Smooth muscle cell (in vitro differentiated cells): ENCODE data around the gene RHBDD1. TPM values are rescaled to one million over a fixed set of nuclear protein-coding genes. Genes with fewer than 3 reads are reported as not detected.

Experiments
- DNase-seq: peaks from one replicate; lab custom pipeline; 2025; ENCODE audit not compliant: unreplicated experiment; lab: John Stamatoyannopoulos, UW
- H2AFZ ChIP-seq: fragments of 200-600 bp; sonication (generic); 2 replicates; pipeline ENCODE4 v1.6.0; 2016; ENCODE audit warnings: antibody characterized with exemption, low read depth, mild to moderate bottlenecking
- H3F3A ChIP-seq: fragments of 200-600 bp; sonication (generic); 2 replicates; pipeline ENCODE4 v1.6.0; 2017; ENCODE audit warnings: antibody characterized with exemption, low read depth
- H3K27ac ChIP-seq: fragments of 200-600 bp; sonication (generic); 2 replicates; pipeline ENCODE4 v1.5.1; 2016; ENCODE audit warnings: low read depth, mild to moderate bottlenecking
- H3K27me3 ChIP-seq: fragments of 200-600 bp; sonication (generic); 2 replicates; pipeline ENCODE4 v1.6.1; 2016; ENCODE audit warnings: low read depth, mild to moderate bottlenecking
- H3K36me3 ChIP-seq: fragments of 200-600 bp; sonication (generic); 2 replicates; pipeline ENCODE4 v1.5.1; 2016; ENCODE audit warnings: low read depth
- H3K4me1 ChIP-seq: fragments of 200-600 bp; sonication (generic); 2 replicates; pipeline ENCODE4 v1.5.1; 2016; ENCODE audit warnings: low read depth
- H3K4me2 ChIP-seq: fragments of 200-600 bp; sonication (generic); 2 replicates; pipeline ENCODE4 v1.6.0; 2016; ENCODE audit warnings: mild to moderate bottlenecking
- H3K4me3 ChIP-seq: fragments of 200-600 bp; sonication (generic); 2 replicates; pipeline ENCODE4 v1.5.1; 2016; ENCODE audit warnings: mild to moderate bottlenecking
- H3K79me2 ChIP-seq: fragments of 200-600 bp; sonication (generic); 2 replicates; pipeline ENCODE4 v1.6.0; 2016; ENCODE audit warnings: low read depth, mild to moderate bottlenecking
- H3K9ac ChIP-seq: fragments of 200-600 bp; sonication (generic); 2 replicates; pipeline ENCODE4 v1.6.0; 2016; ENCODE audit warnings: low read depth
- H3K9me3 ChIP-seq: fragments of 200-600 bp; sonication (generic); replicated peaks from 2 replicates; pipeline ENCODE4 v1.5.1; 2016; ENCODE audit warnings: low read depth
- H4K20me1 ChIP-seq: fragments of 200-600 bp; sonication (generic); 2 replicates; pipeline ENCODE4 v1.6.0; 2016; ENCODE audit warnings: low read depth
- WGBS: methylation state at CpG from one replicate; pipeline ENCODE4 v1.1.7; 2016; ENCODE audit warnings: low lambda C conversion rate; 5-methylcytosine and 5-hydroxymethylcytosine counted together
- polyA plus RNA-seq: library from polyadenylated mRNA; unstranded; fragments of >200 nt; fragmentation: Nextera tagmentation; extraction: Ambion mirVana; gene quantifications from 2 replicates; pipeline ENCODE4 v1.2.1, GENCODE V29; 2016
- total RNA-seq: library from RNA; depleted of rRNA; stranded (reverse); fragments of >200 nt; gene quantifications from 2 replicates; pipeline ENCODE4 v1.2.3, GENCODE V29; 2014
- TF ChIP-seq, protein P1 (sequence below): fragments of 200-600 bp; sonication (generic); IDR thresholded peaks from 2 replicates; pipeline ENCODE4 v1.5.1; 2017; ENCODE audit warnings: borderline replicate concordance, mild to moderate bottlenecking, antibody characterized with exemption; ENCODE audit not compliant: insufficient read depth, poor library complexity, severe bottlenecking

Gene RHBDD1
- total and polyA plus RNA-seq, 2 experiments from 2014 or later, result 11.3 to 20.7 TPM

GRCh38 chr2:226790011-226790410 is 45.8 kb upstream of the RHBDD1 start:
- Histone ChIP-seq H3K4me1 (peaks cover 22% of the 10 kb centered on the region), H4K20me1 (peaks cover 29% of the 10 kb centered on the region), H3K9ac (no peak overlapping the region), H3K9me3 (no peaks in the 10 kb centered on the region), H3K4me3 (no peak overlapping the region), H3K27ac (no peak overlapping the region), H3K36me3 (no peaks in the 10 kb centered on the region), H3K79me2 (peaks cover 88% of the 10 kb centered on the region), H3K4me2 (no peak overlapping the region), H3K27me3 (no peaks in the 10 kb centered on the region), H3F3A (no peaks in the 10 kb centered on the region), H2AFZ (no peak overlapping the region)
- DNase-seq, result no peak
- TF ChIP-seq, protein P1, sequence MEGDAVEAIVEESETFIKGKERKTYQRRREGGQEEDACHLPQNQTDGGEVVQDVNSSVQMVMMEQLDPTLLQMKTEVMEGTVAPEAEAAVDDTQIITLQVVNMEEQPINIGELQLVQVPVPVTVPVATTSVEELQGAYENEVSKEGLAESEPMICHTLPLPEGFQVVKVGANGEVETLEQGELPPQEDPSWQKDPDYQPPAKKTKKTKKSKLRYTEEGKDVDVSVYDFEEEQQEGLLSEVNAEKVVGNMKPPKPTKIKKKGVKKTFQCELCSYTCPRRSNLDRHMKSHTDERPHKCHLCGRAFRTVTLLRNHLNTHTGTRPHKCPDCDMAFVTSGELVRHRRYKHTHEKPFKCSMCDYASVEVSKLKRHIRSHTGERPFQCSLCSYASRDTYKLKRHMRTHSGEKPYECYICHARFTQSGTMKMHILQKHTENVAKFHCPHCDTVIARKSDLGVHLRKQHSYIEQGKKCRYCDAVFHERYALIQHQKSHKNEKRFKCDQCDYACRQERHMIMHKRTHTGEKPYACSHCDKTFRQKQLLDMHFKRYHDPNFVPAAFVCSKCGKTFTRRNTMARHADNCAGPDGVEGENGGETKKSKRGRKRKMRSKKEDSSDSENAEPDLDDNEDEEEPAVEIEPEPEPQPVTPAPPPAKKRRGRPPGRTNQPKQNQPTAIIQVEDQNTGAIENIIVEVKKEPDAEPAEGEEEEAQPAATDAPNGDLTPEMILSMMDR, result no peak
- 46% methylated on average over 1 of the region's 1 CpG for WGBS

- H3K4me1 ChIP-seq, result peaks cover 26% of the 10 kb centered on the region
- H3K9ac ChIP-seq, result no peak overlapping the region
- no peaks in the 10 kb centered on the region for H3K36me3 ChIP-seq
- H2AFZ ChIP-seq, result no peak overlapping the region
- H3K27ac ChIP-seq, result peak overlapping the region; percentile 76
- no peaks in the 10 kb centered on the region for H3F3A ChIP-seq
- peaks cover 89% of the 10 kb centered on the region for H3K79me2 ChIP-seq
- peak overlapping the region; percentile 77 for H3K4me3 ChIP-seq
- H4K20me1 ChIP-seq, result peaks cover 34% of the 10 kb centered on the region
- peak overlapping the region; percentile 90 for H3K4me2 ChIP-seq
- TF ChIP-seq, protein P1, result no peak
- H3K27me3 ChIP-seq, result no peaks in the 10 kb centered on the region
- H3K9me3 ChIP-seq, result no peaks in the 10 kb centered on the region
- WGBS, result 95% methylated on average over 2 of the region's 2 CpGs
- no peak for DNase-seq
Measured at GRCh38 chr2:226790431-226790830, 45.4 kb upstream of the RHBDD1 start.

DNA sequence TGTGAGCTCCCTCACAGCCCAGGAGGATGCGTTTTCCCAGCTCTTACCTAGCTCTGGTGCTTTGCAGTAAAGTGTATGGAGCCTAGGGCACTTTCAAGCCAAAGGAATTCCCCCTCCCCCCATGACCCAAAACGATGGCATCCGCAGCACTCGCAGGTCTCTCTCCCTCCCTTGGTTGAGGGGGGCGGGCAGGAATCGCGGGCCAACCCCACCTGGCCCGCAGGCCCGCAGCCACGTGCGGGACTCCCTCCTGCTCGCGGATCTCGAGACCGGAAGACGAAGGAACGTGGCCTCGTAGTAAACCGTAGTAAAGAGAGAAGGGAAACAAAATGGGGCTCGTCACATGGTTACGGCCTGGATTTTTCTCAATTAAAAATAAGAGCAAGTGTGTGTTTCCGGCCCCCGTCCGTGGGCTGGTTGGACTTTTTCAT is 44.8 kb upstream of the RHBDD1 start:
- DNase-seq, result no peak
- H3K4me3 ChIP-seq, result peak overlapping the region; percentile 77
- no peaks in the 10 kb centered on the region for H3K36me3 ChIP-seq
- peak overlapping the region; percentile 90 for H3K4me2 ChIP-seq
- 3% methylated on average over 24 of the region's 24 CpGs for WGBS
- TF ChIP-seq, protein P1, result no peak
- peak overlapping the region; percentile 80 for H3K9ac ChIP-seq
- peak overlapping the region; percentile 86 for H2AFZ ChIP-seq
- H4K20me1 ChIP-seq, result peaks cover 40% of the 10 kb centered on the region
- peaks cover 93% of the 10 kb centered on the region for H3K79me2 ChIP-seq
- peaks cover 26% of the 10 kb centered on the region for H3K4me1 ChIP-seq
- no peaks in the 10 kb centered on the region for H3K9me3 ChIP-seq
- peak overlapping the region; percentile 76 for H3K27ac ChIP-seq
- no peaks in the 10 kb centered on the region for H3F3A ChIP-seq
- H3K27me3 ChIP-seq, result no peaks in the 10 kb centered on the region

DNA sequence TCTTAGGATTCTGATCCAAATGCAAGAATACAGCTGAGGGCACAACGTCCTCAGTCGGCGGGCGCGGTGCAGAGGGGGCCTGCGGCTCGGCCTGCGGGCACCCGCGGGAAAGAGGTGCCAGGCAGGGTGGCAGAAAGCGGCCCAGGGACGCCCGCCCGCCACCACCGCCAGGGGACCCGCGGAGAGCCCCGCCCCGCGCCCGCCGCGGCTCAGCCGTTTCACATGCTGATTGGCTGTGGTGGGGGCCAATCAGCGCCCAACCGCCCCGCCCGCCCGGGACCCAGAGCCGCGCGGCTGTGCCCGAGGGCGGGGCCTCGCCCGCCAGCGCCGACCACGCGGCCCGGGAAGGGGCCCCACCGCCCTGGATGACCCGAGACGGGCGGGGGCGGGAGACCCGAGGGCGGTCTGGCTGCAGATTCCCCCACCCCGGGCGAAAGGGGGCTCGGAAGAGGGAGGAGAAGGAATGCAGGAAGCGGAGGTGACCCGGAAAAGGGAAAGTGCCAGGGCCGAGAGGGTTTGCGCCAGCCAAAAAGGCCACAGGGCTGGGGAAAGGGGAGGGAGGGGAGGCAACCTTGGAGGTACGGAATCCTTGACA is 44.3 kb upstream of the RHBDD1 start:
- H3K79me2 ChIP-seq, result peaks cover 93% of the 10 kb centered on the region
- H3K36me3 ChIP-seq, result no peaks in the 10 kb centered on the region
- no peaks in the 10 kb centered on the region for H3K27me3 ChIP-seq
- H3K27ac ChIP-seq, result peak overlapping the region; percentile 83
- 0% methylated on average over 25 of the region's 56 CpGs for WGBS
- TF ChIP-seq, protein P1, result peak; percentile 40
- no peaks in the 10 kb centered on the region for H3F3A ChIP-seq
- no peaks in the 10 kb centered on the region for H3K9me3 ChIP-seq
- H3K9ac ChIP-seq, result peak overlapping the region; percentile 83
- peak overlapping the region; percentile 87 for H2AFZ ChIP-seq
- peak overlapping the region; percentile 77 for H3K4me3 ChIP-seq
- peak overlapping the region; percentile 90 for H3K4me2 ChIP-seq
- peak; percentile 74 for DNase-seq
- peaks cover 45% of the 10 kb centered on the region for H4K20me1 ChIP-seq
- peaks cover 26% of the 10 kb centered on the region for H3K4me1 ChIP-seq
